GM18870 (cell line): ENCODE data around the gene OR7D4.
"Not testable (repeated sequence)": the region's sequence is repeated elsewhere in the genome, so short reads cannot be mapped to it uniquely, and the experiment has no call there.

Experiments used
- ATAC-seq: cut with Tn5 transposase; IDR thresholded peaks from one replicate; pipeline ENCODE4 v1.9.1; 2021; ENCODE audit warnings: moderate library complexity; ENCODE audit not compliant: unreplicated experiment

OR7D4 gene

GRCh38 chr19:9219489-9219888 lies at the start of gene OR7D4:
Gene OR7D4 (minus strand): TSS chr19:9219589. CDS start chr19:9214837, 4,752 bp downstream.
- ATAC-seq: no peak

- no peak for ATAC-seq
Observed at GRCh38 chr19:9251236-9251635, 31.8 kb upstream of the OR7D4 start.

- ATAC-seq: no peak
Observed at GRCh38 chr19:9250630-9251029, 31.2 kb upstream of the OR7D4 start, which contains the start of gene OR7E24. Gene OR7E24 (plus strand): TSS chr19:9250930. CDS start chr19:9251044, 114 bp downstream.

GRCh38 chr19:9205501-9206113 lies 13.8 kb downstream of the OR7D4 start:
- ATAC-seq: no peak

GRCh38 chr19:9198044-9198443 lies 21.3 kb downstream of the OR7D4 start:
- ATAC-seq: not testable (repeated sequence)

GRCh38 chr19:9189535-9189934 lies 29.9 kb downstream of the OR7D4 start:
- ATAC-seq: no peak

- no peak for ATAC-seq
Observed at GRCh38 chr19:9187191-9187590, 32.2 kb downstream of the OR7D4 start.

GRCh38 chr19:9183000-9183399 lies 36.4 kb downstream of the OR7D4 start:
- ATAC-seq: no peak

- ATAC-seq: no peak
Observed at GRCh38 chr19:9178901-9179300, 40.5 kb downstream of the OR7D4 start, which contains the start of gene OR7D2. Gene OR7D2 (plus strand): TSS chr19:9178979. CDS start chr19:9185782, 6,803 bp downstream.

GRCh38 chr19:9175326-9175725 lies 44.1 kb downstream of the OR7D4 start:
- no peak for ATAC-seq

- ATAC-seq: no peak
Observed at GRCh38 chr19:9171393-9171991, 47.9 kb downstream of the OR7D4 start.

- no peak for ATAC-seq
Observed at GRCh38 chr19:9166846-9167245, 52.5 kb downstream of the OR7D4 start.

GRCh38 chr19:9165261-9165660 lies 54.1 kb downstream of the OR7D4 start:
- ATAC-seq: no peak

GRCh38 chr19:9161427-9161826 lies 58.0 kb downstream of the OR7D4 start:
- ATAC-seq: no peak
